Upper lobe of left lung (tissue), 4 donors: ENCODE results near the gene ADSS1.

ENCODE experiments used
- CTCF ChIP-seq, 6 experiments: fragments of 450-650 bp in 4 of 6; fragments of 200-600 bp in 2 of 6; sonication (generic) in 2 of 6; IDR thresholded peaks; one replicate each; pipeline ENCODE4 v1.5.1; 2016 to 2019; ENCODE audit warnings: antibody characterized with exemption in 6 of 6
- POLR2AphosphoS5 ChIP-seq, 2 donors: sonication (generic); formaldehyde crosslinking; IDR thresholded peaks; one replicate each; pipeline ENCODE4 v1.5.1; 2017; ENCODE audit warnings: antibody characterized with exemption in 2 of 2

- TF ChIP-seq POLR2AphosphoS5 (IDR thresholded peaks at IDR 0.05) (no peak), CTCF (IDR thresholded peaks at IDR 0.05) (no peak)
Measured at GRCh38 chr14:104704252-104704651, 19.8 kb upstream of the ADSS1 start.
